Thoracic aorta (tissue), 2 donors: ENCODE results near the gene INSC. TPM values are rescaled to one million over a fixed set of nuclear protein-coding genes. Genes with fewer than 3 reads are reported as not detected.

Source experiments
- ATAC-seq: fragments of 150-250 bp; one replicate; pipeline ENCODE4 v1.8.0; 2017; ENCODE audit warnings: low read depth; ENCODE audit not compliant: insufficient number of reproducible peaks, low FRiP score
- DNase-seq: peaks from one replicate; pipeline ENCODE4 v3.0.0-alpha.2; 2020; ENCODE audit warnings: low spot score
- H3K27ac ChIP-seq, 2 donors: fragments of 200-600 bp; sonication (generic); 1 replicate in 1 of 2; 2 replicates in 1 of 2; pipeline ENCODE4 v1.5.1; 2016; ENCODE audit warnings: mild to moderate bottlenecking in 2 of 2, moderate library complexity in 2 of 2
- H3K27me3 ChIP-seq: fragments of 200-600 bp; sonication (generic); replicated peaks from 2 replicates; pipeline ENCODE4 v1.6.0; 2016; ENCODE audit warnings: mild to moderate bottlenecking; ENCODE audit not compliant: insufficient read depth
- H3K36me3 ChIP-seq: fragments of 200-600 bp; sonication (generic); one replicate; pipeline ENCODE4 v1.5.1; 2016
- H3K4me1 ChIP-seq, 2 donors: fragments of 200-600 bp; sonication (generic); 1 replicate in 1 of 2; 2 replicates in 1 of 2; pipeline versions ENCODE4 v1.5.1 to v1.6.0; 2016; ENCODE audit warnings: low read depth in 2 of 2, mild to moderate bottlenecking in 1 of 2; ENCODE audit not compliant: control insufficient read depth in 1 of 2
- H3K4me3 ChIP-seq: fragments of 200-600 bp; sonication (generic); 2 replicates; pipeline ENCODE4 v1.5.1; 2016; ENCODE audit warnings: mild to moderate bottlenecking
- H3K9me3 ChIP-seq: fragments of 200-600 bp; sonication (generic); 2 replicates; pipeline ENCODE4 v1.5.1; 2016
- CTCF ChIP-seq: fragments of 200-600 bp; sonication (generic); IDR thresholded peaks from one replicate; pipeline ENCODE4 v1.5.1; 2019; ENCODE audit warnings: antibody characterized with exemption
- total RNA-seq, 2 donors: library from RNA; depleted of rRNA; stranded (reverse); fragments of >200 nt; gene quantifications; one replicate each; pipeline versions ENCODE4 v1.1.0 to v1.2.3, GENCODE V29; 2016

Gene INSC
- total RNA-seq, 2 donors from 2014 or later, result 0.35 TPM; not detected in 1

DNA sequence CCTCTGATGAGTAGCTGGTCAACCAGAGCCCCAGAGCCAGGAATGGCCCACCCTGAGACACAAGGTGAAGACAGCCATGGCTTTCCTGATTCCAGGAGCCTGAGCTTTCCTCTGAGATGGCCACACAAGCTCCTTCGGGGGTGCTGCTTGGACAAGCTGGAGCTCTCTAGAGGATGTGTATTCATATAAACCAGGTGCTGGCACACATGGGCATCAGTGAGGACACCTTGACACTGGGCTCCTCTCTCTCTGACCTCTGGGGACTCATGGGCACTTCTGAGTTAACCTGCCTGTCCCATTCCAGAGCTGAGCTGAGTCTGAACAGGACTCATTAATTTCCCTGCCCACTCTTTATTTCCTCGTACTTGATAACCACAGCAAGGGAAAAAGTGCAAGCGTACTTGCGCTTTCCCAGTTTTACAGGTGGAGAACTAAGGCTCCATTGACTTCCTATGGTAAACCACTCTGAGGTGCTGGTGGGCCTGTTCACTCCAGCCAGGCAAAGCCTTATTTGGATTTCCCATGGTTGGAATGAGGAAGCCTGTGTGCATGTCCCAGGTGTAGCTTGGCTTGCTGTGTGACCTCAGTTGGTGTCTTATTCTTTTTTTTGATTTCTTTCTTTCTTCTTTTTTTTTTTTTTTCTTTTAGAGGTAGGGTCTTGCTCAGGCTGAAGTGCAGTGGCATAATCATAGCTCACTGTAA is 25.4 kb downstream of the INSC start:
- no peaks in the 10 kb centered on the region for H3K9me3 ChIP-seq
- peaks cover 0 to 6% of the 10 kb centered on the region in 2 donors for H3K4me1 ChIP-seq
- no peak for DNase-seq
- H3K4me3 ChIP-seq, result no peak overlapping the region
- TF ChIP-seq CTCF, result no peak
- no peak overlapping the region for H3K27ac ChIP-seq
- ATAC-seq, result no peak
- H3K36me3 ChIP-seq, result no peaks in the 10 kb centered on the region
- no peaks in the 10 kb centered on the region for H3K27me3 ChIP-seq

- DNase-seq (no peak), ATAC-seq (no peak)
- H3K4me1 ChIP-seq, result peaks cover 0 to 6% of the 10 kb centered on the region in 2 donors
- no peaks in the 10 kb centered on the region for H3K9me3 ChIP-seq
- H3K4me3 ChIP-seq, result no peak overlapping the region
- H3K27ac ChIP-seq, result no peak overlapping the region
- no peak for TF ChIP-seq CTCF
- no peaks in the 10 kb centered on the region for H3K36me3 ChIP-seq
- no peaks in the 10 kb centered on the region for H3K27me3 ChIP-seq
Measured at GRCh38 chr11:15141381-15141780, 26.7 kb downstream of the INSC start.

- TF ChIP-seq CTCF, result no peak
- DNase-seq (no peak), ATAC-seq (no peak)
- no peaks in the 10 kb centered on the region for H3K27me3 ChIP-seq
- no peak overlapping the region for H3K4me3 ChIP-seq
- no peaks in the 10 kb centered on the region for H3K9me3 ChIP-seq
- H3K27ac ChIP-seq, result no peak overlapping the region
- H3K4me1 ChIP-seq, result peaks cover 0 to 6% of the 10 kb centered on the region in 2 donors
- H3K36me3 ChIP-seq, result no peaks in the 10 kb centered on the region
Measured at GRCh38 chr11:15142838-15143237, 28.1 kb downstream of the INSC start.

- ATAC-seq (no peak), DNase-seq (no peak)
- Histone ChIP-seq H3K27me3 (no peaks in the 10 kb centered on the region), H3K4me1 (peaks cover 0 to 6% of the 10 kb centered on the region in 2 donors), H3K27ac (no peak overlapping the region), H3K36me3 (no peaks in the 10 kb centered on the region), H3K9me3 (no peaks in the 10 kb centered on the region), H3K4me3 (no peak overlapping the region)
- TF ChIP-seq CTCF, result no peak
Measured at GRCh38 chr11:15143855-15144254, 29.1 kb downstream of the INSC start.

GRCh38 chr11:15144347-15144746 is 29.6 kb downstream of the INSC start:
- Histone ChIP-seq H3K27ac (no peak overlapping the region), H3K9me3 (no peaks in the 10 kb centered on the region), H3K4me3 (no peak overlapping the region), H3K4me1 (peaks cover 0 to 2% of the 10 kb centered on the region in 2 donors), H3K36me3 (no peaks in the 10 kb centered on the region), H3K27me3 (no peaks in the 10 kb centered on the region)
- TF ChIP-seq CTCF, result no peak
- ATAC-seq (no peak), DNase-seq (no peak)
